Uterus (tissue), 2 donors: ENCODE results near the gene AJAP1.

Experiments used
- POLR2A ChIP-seq, 2 donors: fragments of 450-650 bp; IDR thresholded peaks; one replicate each; pipeline ENCODE4 v1.6.1; 2016; ENCODE audit warnings: antibody characterized with exemption in 2 of 2, mild to moderate bottlenecking in 1 of 2, moderate library complexity in 1 of 2
- TF ChIP-seq, protein P1 (sequence below), 4 experiments: fragments of 200-600 bp in 2 of 4; fragments of 450-650 bp in 2 of 4; sonication (generic) in 2 of 4; IDR thresholded peaks; one replicate each; pipeline ENCODE4 v1.5.1; 2016 to 2019; ENCODE audit warnings: antibody characterized with exemption in 4 of 4, mild to moderate bottlenecking in 2 of 4, moderate library complexity in 1 of 4

DNA sequence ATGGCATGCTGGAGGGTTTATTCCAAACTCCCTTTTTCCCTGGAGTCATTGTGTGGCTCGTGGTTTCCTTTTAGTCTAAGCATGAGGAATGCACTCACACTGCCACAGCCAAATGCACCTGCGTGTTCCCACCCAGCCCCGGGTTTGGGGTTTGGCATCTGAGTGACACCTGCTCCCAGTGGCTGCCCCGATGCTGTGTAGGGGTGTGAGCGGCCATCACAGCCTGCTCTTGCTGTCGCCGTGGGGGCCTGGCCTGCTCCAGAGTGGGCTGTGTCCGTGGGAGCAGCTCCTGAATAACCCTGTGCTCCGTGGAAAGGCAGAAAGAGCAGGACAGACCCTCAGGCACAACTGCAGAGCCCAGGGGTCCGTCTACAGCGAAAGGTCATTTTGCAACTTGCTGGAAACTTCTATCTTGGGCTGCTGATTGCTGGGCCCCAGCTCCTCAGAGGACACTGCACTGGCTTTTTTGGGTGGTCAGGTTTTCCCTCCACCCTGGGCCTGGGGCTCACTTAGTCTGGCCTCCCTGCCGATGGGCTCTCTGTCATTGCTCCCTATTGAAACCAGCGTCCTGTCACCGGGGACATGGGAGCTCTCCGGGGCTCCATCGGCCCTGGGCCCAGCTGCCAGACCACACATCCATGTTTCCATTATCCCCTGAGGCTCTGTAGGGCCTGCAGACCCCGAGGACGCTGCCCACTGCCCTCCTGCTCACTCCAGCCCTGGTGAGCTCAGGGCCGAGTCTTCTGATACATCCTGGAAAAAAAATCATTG, 74.1 kb downstream of the AJAP1 start:
- TF ChIP-seq, protein P1, sequence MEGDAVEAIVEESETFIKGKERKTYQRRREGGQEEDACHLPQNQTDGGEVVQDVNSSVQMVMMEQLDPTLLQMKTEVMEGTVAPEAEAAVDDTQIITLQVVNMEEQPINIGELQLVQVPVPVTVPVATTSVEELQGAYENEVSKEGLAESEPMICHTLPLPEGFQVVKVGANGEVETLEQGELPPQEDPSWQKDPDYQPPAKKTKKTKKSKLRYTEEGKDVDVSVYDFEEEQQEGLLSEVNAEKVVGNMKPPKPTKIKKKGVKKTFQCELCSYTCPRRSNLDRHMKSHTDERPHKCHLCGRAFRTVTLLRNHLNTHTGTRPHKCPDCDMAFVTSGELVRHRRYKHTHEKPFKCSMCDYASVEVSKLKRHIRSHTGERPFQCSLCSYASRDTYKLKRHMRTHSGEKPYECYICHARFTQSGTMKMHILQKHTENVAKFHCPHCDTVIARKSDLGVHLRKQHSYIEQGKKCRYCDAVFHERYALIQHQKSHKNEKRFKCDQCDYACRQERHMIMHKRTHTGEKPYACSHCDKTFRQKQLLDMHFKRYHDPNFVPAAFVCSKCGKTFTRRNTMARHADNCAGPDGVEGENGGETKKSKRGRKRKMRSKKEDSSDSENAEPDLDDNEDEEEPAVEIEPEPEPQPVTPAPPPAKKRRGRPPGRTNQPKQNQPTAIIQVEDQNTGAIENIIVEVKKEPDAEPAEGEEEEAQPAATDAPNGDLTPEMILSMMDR (IDR thresholded peaks at IDR 0.05), result no peak
- no peak for TF ChIP-seq POLR2A (IDR thresholded peaks at IDR 0.05)
